WTC11 (cell line): ENCODE measurements around the gene PLEKHA6. TPM values are rescaled to one million over a fixed set of nuclear protein-coding genes. Genes with fewer than 3 reads are reported as not detected.

ENCODE experiments used
- ATAC-seq: fragments of 200-7000 bp; cut with Tn5 transposase; 2 replicates; pipeline ENCODE4 v1.10.0; 2021; ENCODE audit warnings: mild to moderate bottlenecking, moderate library complexity
- CTCF ChIA-PET: fragments of 300-600 bp; sonication (Branson Sonifier 250); formaldehyde crosslinking; loops from one replicate; lab custom pipeline; 2021; ENCODE audit warnings: antibody characterized with exemption; lab: Charles Lee
- POLR2A ChIA-PET: fragments of 350-600 bp; sonication (Branson Sonifier 250); formaldehyde crosslinking; loops from one replicate; lab custom pipeline; 2021; ENCODE audit warnings: antibody characterized with exemption; lab: Charles Lee
- DNase-seq: peaks from one replicate; pipeline ENCODE4 v3.0.0; 2021; ENCODE audit warnings: low spot score
- H3K27ac Mint-ChIP-seq: 2 replicates; pipeline ENCODE4 v1.8.0; 2021; ENCODE audit warnings: mixed read lengths
- H3K27me3 Mint-ChIP-seq: 2 replicates; pipeline ENCODE4 v1.8.0; 2021; ENCODE audit warnings: low read depth, mild to moderate bottlenecking, moderate library complexity, mixed read lengths
- H3K36me3 Mint-ChIP-seq: 2 replicates; pipeline ENCODE4 v1.8.0; 2021; ENCODE audit warnings: mixed read lengths
- H3K4me1 Mint-ChIP-seq: 2 replicates; pipeline ENCODE4 v1.8.0; 2022; ENCODE audit warnings: mixed read lengths
- H3K4me3 Mint-ChIP-seq: 2 replicates; pipeline ENCODE4 v1.8.0; 2021; ENCODE audit warnings: mild to moderate bottlenecking, moderate library complexity, mixed read lengths
- H3K9me3 Mint-ChIP-seq: 2 replicates; pipeline ENCODE4 v1.8.0; 2021; ENCODE audit warnings: mixed read lengths
- GABPB1 ChIP-seq: sonication (generic); formaldehyde crosslinking; IDR thresholded peaks from 2 replicates; pipeline ENCODE4 v1.8.1; 2023; ENCODE audit warnings: mild to moderate bottlenecking, missing genetic modification reagents
- JAZF1 ChIP-seq: fragments of 250-450 bp; sonication (Bioruptor Pico); IDR thresholded peaks from 2 replicates; pipeline ENCODE4 v1.9.0; 2021; ENCODE audit warnings: moderate library complexity, mild to moderate bottlenecking, inconsistent platforms
- PRRX2 ChIP-seq: fragments of 250-450 bp; sonication (Bioruptor Pico); IDR thresholded peaks from 2 replicates; pipeline ENCODE4 v1.8.0; 2021; ENCODE audit warnings: mild to moderate bottlenecking
- SOX15 ChIP-seq: fragments of 250-450 bp; sonication (Bioruptor Pico); IDR thresholded peaks from 2 replicates; pipeline ENCODE4 v1.9.0; 2021; ENCODE audit warnings: mild to moderate bottlenecking
- SP1 ChIP-seq: sonication (generic); formaldehyde crosslinking; conservative IDR thresholded peaks from 2 replicates; pipeline ENCODE4 v1.8.1; 2022; ENCODE audit warnings: missing genetic modification reagents
- total RNA-seq: library from RNA; stranded (reverse); gene quantifications from 3 replicates; pipeline ENCODE4 v1.2.3, GENCODE V29; 2021
- TF ChIP-seq, protein P1 (sequence below): sonication (generic); formaldehyde crosslinking; IDR thresholded peaks from 2 replicates; pipeline ENCODE4 v1.8.1; 2023; ENCODE audit warnings: mild to moderate bottlenecking, missing genetic modification reagents, moderate library complexity
- TF ChIP-seq, protein P2 (sequence below): fragments of 250-450 bp; sonication (Bioruptor Pico); conservative IDR thresholded peaks from 2 replicates; pipeline ENCODE4 v1.9.0; 2021; ENCODE audit warnings: mild to moderate bottlenecking
- TF ChIP-seq, protein P3 (sequence below): sonication (generic); formaldehyde crosslinking; IDR thresholded peaks from 2 replicates; pipeline ENCODE4 v1.8.1; 2022; ENCODE audit warnings: low read depth, mild to moderate bottlenecking, moderate library complexity, missing genetic modification reagents, borderline replicate concordance
- TF ChIP-seq, protein P4 (sequence below): sonication (generic); formaldehyde crosslinking; IDR thresholded peaks from 2 replicates; pipeline ENCODE4 v1.8.0; 2023; ENCODE audit warnings: missing genetic modification reagents
- TF ChIP-seq, protein P5 (sequence below): sonication (generic); formaldehyde crosslinking; IDR thresholded peaks from 2 replicates; pipeline ENCODE4 v1.8.0; 2022; ENCODE audit warnings: missing genetic modification reagents
- TF ChIP-seq, protein P6 (sequence below): sonication (generic); formaldehyde crosslinking; IDR thresholded peaks from 2 replicates; pipeline ENCODE4 v1.8.0; 2022; ENCODE audit warnings: mild to moderate bottlenecking, missing genetic modification reagents
- TF ChIP-seq, protein P7 (sequence below): sonication (generic); formaldehyde crosslinking; IDR thresholded peaks from 2 replicates; pipeline ENCODE4 v1.8.1; 2023; ENCODE audit warnings: mild to moderate bottlenecking, missing genetic modification reagents
- TF ChIP-seq, protein P8 (sequence below): sonication (generic); formaldehyde crosslinking; IDR thresholded peaks from 2 replicates; pipeline ENCODE4 v1.8.1; 2023; ENCODE audit warnings: mild to moderate bottlenecking, moderate library complexity, missing genetic modification reagents
- TF ChIP-seq, protein P9 (sequence below): fragments of 250-450 bp; sonication (Bioruptor Pico); IDR thresholded peaks from 2 replicates; pipeline ENCODE4 v1.8.0; 2021; ENCODE audit warnings: mild to moderate bottlenecking

Gene PLEKHA6
- total RNA-seq, 1 experiment from 2014 or later: 11.6 TPM

DNA sequence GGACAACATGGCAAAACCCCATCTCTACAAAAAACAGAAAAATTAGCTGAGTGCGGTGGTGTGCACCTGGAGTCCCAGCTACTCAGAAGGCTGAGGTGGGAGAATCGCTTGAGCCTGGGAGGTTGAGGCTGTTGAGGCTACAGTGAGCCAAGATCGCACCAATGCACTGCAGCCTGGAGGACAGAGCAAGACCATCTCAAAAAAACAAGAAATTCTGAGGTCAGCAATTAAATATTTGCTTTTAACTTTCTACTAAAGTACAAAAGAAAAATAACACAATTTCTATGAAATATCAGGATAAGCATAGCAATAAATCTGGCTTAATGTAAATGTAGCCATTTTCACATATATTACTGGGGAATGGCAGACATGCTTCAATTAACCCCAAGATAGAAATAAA, 42.0 kb upstream of the PLEKHA6 start (continued):
- TF ChIP-seq, protein P1, sequence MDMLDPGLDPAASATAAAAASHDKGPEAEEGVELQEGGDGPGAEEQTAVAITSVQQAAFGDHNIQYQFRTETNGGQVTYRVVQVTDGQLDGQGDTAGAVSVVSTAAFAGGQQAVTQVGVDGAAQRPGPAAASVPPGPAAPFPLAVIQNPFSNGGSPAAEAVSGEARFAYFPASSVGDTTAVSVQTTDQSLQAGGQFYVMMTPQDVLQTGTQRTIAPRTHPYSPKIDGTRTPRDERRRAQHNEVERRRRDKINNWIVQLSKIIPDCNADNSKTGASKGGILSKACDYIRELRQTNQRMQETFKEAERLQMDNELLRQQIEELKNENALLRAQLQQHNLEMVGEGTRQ: no peak

DNA sequence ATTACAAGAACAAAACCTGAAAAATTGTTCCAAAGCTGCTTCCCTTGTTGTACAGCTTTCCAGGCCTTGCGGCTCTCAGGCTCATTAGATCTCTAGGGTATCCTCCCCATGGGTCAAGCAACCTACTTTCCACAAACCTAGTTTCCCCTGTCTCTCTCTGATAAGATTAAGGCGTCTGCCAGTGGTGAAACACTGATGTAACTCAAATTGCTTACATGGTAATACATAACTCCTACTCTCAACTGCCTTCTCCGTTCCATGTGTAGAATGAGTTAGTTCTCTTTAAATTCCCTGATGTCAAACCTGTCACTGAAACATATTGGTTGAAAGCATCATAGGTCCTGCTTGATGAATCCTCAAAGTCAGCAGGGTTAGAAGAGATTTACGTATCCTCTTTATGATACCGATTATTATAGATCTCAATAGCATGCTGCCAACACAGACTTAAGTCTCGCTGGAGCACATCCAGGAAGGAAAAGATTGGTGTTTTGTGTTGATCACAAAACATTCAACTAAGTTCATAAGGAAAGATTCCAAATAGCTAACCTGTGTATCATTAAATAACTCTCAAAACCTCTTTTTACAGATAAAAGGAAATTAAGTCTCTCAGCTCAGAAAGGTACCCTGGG, 41.3 kb upstream of the PLEKHA6 start:
- peaks cover under 1% of the 10 kb centered on the region for H3K9me3 Mint-ChIP-seq
- CTCF ChIA-PET: interaction anchor here (0.6 to 4.1 kb wide), 2 partner anchors 238 to 806 kb away, joined by 3 to 54 read pairs; no protein-coding TSS in a partner anchor
- DNase-seq (no peak), ATAC-seq (no peak)
- no peaks in the 10 kb centered on the region for H3K4me1 Mint-ChIP-seq
- H3K27me3 Mint-ChIP-seq: no peaks in the 10 kb centered on the region
- TF ChIP-seq, protein P2, sequence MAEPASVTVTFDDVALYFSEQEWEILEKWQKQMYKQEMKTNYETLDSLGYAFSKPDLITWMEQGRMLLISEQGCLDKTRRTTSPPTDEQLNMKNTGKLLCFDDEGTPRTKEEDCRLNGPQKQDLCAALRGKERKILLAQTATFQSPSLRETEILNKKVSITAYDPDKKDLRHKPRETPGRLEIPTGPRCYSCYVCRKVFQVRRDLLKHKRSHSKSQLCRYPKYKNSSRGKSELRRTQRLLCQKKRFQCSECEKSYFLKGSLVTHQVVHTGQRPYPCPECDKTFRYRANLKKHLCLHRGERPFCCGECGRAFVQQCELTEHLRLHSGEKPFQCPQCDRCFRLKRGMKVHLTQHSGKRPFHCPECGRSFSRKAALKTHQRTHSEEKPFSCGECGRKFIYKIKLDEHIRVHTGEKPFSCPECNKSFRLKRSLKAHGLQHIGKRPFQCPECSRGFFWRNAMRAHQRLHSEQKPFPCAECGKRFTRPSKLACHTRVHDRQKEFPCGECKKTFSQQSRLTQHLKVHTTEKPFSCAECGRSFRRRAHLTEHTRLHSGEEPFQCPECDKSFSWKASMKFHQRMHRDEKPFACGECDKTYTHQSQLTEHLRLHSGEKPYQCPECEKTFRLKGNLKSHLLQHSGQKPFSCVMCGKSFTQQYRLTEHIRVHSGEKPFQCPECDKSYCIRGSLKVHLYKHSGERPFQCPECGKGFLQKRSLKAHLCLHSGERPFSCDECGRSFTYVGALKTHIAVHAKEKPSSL: no peak
- TF ChIP-seq, protein P3, sequence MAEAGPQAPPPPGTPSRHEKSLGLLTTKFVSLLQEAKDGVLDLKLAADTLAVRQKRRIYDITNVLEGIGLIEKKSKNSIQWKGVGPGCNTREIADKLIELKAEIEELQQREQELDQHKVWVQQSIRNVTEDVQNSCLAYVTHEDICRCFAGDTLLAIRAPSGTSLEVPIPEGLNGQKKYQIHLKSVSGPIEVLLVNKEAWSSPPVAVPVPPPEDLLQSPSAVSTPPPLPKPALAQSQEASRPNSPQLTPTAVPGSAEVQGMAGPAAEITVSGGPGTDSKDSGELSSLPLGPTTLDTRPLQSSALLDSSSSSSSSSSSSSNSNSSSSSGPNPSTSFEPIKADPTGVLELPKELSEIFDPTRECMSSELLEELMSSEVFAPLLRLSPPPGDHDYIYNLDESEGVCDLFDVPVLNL (CRISPR knock-in tag): no peak
- TF ChIP-seq JAZF1 (CRISPR knock-in tag): no peak
- no peak for TF ChIP-seq PRRX2 (CRISPR knock-in tag)
- peak overlapping the region; percentile 13 for H3K27ac Mint-ChIP-seq
- H3K36me3 Mint-ChIP-seq: peaks cover 22% of the 10 kb centered on the region
- POLR2A ChIA-PET: interaction anchor here (1.3 kb wide), 1 partner anchor 20 kb away, joined by 3 read pairs; no protein-coding TSS in a partner anchor
- H3K4me3 Mint-ChIP-seq: no peak overlapping the region

DNA sequence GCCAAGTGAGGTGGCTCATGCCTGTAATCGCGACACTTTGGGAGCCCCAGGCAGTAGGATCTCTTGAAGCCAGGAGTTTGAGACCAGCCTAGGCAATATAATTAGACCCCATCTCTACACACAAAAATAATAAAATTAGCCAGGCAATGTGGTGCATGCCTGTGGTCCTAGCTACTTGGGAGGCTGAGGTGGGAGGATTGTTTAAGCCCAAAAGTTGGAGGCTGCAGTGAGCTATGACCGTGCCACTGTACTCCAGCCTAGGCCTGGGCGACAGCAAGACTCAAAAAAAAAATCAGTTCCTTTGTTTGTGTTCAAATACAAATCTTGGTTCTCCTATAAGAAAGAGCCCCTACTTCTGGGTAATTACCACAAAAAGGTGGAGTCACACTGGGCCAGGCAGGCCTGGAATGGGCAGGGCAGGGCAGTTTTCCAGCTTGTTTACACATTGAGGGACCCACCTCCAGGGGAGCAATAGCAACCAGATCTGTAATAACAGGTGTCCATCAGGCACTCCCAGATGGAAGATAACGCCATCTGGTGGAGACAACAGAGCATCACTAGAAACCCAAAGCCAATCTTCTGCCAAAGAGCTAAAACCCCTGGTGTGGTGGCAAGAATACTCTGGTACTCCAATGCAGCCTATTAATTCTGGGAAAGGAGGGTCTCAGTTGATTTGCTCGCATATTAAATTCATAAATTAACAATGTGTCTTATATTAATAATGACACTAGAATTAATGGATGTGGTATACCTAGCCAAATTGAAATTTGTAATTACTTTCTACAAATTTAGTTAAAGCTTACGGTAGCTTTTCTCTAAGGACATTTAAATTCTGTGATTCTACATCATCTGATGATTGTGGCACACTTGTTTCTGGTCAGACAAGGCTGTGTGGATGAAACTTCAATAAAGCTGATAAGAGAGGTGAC, 38.7 kb upstream of the PLEKHA6 start:
- H3K4me3 Mint-ChIP-seq: no peak overlapping the region
- POLR2A ChIA-PET: interaction anchor here (0.7 to 1.4 kb wide), 8 partner anchors 11 to 236 kb away, joined by 3 to 8 read pairs (median 4); partner anchors contain the start of genes GOLT1A and MDM4
- no peaks in the 10 kb centered on the region; the same call in 1 of the 2 replicates for H3K27me3 Mint-ChIP-seq
- peaks cover 3% of the 10 kb centered on the region for H3K9me3 Mint-ChIP-seq
- CTCF ChIA-PET: interaction anchor here (0.5 to 4.1 kb wide), 99 partner anchors 9 to 804 kb away, joined by 3 to 105 read pairs (median 5); partner anchors contain the start of genes ETNK2, GOLT1A, KISS1 and MDM4
- no peaks in the 10 kb centered on the region for H3K4me1 Mint-ChIP-seq
- H3K36me3 Mint-ChIP-seq: no peaks in the 10 kb centered on the region
- no peak overlapping the region for H3K27ac Mint-ChIP-seq
- ATAC-seq: peak; percentile 100
- DNase-seq: peak; percentile 81
- TF ChIP-seq SOX15 (CRISPR knock-in tag) (no peak), SP1 (CRISPR knock-in tag) (no peak), JAZF1 (CRISPR knock-in tag) (no peak), GABPB1 (no peak)
- TF ChIP-seq, protein P4, sequence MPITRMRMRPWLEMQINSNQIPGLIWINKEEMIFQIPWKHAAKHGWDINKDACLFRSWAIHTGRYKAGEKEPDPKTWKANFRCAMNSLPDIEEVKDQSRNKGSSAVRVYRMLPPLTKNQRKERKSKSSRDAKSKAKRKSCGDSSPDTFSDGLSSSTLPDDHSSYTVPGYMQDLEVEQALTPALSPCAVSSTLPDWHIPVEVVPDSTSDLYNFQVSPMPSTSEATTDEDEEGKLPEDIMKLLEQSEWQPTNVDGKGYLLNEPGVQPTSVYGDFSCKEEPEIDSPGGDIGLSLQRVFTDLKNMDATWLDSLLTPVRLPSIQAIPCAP (CRISPR knock-in tag): no peak
- TF ChIP-seq, protein P5, sequence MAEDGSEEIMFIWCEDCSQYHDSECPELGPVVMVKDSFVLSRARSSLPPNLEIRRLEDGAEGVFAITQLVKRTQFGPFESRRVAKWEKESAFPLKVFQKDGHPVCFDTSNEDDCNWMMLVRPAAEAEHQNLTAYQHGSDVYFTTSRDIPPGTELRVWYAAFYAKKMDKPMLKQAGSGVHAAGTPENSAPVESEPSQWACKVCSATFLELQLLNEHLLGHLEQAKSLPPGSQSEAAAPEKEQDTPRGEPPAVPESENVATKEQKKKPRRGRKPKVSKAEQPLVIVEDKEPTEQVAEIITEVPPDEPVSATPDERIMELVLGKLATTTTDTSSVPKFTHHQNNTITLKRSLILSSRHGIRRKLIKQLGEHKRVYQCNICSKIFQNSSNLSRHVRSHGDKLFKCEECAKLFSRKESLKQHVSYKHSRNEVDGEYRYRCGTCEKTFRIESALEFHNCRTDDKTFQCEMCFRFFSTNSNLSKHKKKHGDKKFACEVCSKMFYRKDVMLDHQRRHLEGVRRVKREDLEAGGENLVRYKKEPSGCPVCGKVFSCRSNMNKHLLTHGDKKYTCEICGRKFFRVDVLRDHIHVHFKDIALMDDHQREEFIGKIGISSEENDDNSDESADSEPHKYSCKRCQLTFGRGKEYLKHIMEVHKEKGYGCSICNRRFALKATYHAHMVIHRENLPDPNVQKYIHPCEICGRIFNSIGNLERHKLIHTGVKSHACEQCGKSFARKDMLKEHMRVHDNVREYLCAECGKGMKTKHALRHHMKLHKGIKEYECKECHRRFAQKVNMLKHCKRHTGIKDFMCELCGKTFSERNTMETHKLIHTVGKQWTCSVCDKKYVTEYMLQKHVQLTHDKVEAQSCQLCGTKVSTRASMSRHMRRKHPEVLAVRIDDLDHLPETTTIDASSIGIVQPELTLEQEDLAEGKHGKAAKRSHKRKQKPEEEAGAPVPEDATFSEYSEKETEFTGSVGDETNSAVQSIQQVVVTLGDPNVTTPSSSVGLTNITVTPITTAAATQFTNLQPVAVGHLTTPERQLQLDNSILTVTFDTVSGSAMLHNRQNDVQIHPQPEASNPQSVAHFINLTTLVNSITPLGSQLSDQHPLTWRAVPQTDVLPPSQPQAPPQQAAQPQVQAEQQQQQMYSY (CRISPR knock-in tag): no peak
- TF ChIP-seq, protein P6, sequence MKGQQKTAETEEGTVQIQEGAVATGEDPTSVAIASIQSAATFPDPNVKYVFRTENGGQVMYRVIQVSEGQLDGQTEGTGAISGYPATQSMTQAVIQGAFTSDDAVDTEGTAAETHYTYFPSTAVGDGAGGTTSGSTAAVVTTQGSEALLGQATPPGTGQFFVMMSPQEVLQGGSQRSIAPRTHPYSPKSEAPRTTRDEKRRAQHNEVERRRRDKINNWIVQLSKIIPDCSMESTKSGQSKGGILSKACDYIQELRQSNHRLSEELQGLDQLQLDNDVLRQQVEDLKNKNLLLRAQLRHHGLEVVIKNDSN (CRISPR knock-in tag): no peak
- TF ChIP-seq, protein P7, sequence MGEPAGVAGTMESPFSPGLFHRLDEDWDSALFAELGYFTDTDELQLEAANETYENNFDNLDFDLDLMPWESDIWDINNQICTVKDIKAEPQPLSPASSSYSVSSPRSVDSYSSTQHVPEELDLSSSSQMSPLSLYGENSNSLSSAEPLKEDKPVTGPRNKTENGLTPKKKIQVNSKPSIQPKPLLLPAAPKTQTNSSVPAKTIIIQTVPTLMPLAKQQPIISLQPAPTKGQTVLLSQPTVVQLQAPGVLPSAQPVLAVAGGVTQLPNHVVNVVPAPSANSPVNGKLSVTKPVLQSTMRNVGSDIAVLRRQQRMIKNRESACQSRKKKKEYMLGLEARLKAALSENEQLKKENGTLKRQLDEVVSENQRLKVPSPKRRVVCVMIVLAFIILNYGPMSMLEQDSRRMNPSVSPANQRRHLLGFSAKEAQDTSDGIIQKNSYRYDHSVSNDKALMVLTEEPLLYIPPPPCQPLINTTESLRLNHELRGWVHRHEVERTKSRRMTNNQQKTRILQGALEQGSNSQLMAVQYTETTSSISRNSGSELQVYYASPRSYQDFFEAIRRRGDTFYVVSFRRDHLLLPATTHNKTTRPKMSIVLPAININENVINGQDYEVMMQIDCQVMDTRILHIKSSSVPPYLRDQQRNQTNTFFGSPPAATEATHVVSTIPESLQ (CRISPR knock-in tag): no peak
- TF ChIP-seq, protein P8, sequence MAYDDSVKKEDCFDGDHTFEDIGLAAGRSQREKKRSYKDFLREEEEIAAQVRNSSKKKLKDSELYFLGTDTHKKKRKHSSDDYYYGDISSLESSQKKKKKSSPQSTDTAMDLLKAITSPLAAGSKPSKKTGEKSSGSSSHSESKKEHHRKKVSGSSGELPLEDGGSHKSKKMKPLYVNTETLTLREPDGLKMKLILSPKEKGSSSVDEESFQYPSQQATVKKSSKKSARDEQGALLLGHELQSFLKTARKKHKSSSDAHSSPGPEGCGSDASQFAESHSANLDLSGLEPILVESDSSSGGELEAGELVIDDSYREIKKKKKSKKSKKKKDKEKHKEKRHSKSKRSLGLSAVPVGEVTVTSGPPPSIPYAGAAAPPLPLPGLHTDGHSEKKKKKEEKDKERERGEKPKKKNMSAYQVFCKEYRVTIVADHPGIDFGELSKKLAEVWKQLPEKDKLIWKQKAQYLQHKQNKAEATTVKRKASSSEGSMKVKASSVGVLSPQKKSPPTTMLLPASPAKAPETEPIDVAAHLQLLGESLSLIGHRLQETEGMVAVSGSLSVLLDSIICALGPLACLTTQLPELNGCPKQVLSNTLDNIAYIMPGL (CRISPR knock-in tag): peak; percentile 42; the same call in 1 of the 2 replicates
- TF ChIP-seq, protein P9, sequence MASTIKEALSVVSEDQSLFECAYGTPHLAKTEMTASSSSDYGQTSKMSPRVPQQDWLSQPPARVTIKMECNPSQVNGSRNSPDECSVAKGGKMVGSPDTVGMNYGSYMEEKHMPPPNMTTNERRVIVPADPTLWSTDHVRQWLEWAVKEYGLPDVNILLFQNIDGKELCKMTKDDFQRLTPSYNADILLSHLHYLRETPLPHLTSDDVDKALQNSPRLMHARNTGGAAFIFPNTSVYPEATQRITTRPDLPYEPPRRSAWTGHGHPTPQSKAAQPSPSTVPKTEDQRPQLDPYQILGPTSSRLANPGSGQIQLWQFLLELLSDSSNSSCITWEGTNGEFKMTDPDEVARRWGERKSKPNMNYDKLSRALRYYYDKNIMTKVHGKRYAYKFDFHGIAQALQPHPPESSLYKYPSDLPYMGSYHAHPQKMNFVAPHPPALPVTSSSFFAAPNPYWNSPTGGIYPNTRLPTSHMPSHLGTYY (CRISPR knock-in tag): no peak
